Measurements from ENCODE around the gene TNXB.
"Not testable (repeated sequence)": the region's sequence is repeated elsewhere in the genome, so short reads cannot be mapped to it uniquely, and the experiment has no call there.

TNXB gene

GRCh38 chr6:32109114-32109764, at the start of gene TNXB:
TNXB (minus strand) TSS chr6:32109338; CDS start chr6:32098198, 11,140 bp downstream.
- no peak for DNase-seq (ENCODE audit: low spot score)

- DNase-seq (ENCODE audit: low spot score) = no peak
Observed at GRCh38 chr6:32158052-32158451, 48.9 kb upstream of the TNXB start.

GRCh38 chr6:32156891-32157290, 47.8 kb upstream of the TNXB start:
- no peak for DNase-seq (ENCODE audit: low spot score)

- DNase-seq (ENCODE audit: low spot score) = peak; percentile 75
Observed at GRCh38 chr6:32154514-32155161, 45.5 kb upstream of the TNXB start.

- DNase-seq (ENCODE audit: low spot score) = peak; percentile 87
Observed at GRCh38 chr6:32153564-32154513, 44.7 kb upstream of the TNXB start, which contains the start of gene PPT2. PPT2 (plus strand) TSS chr6:32154141; CDS start chr6:32154595, 454 bp downstream.

GRCh38 chr6:32152769-32153563, 43.8 kb upstream of the TNXB start:
- DNase-seq (ENCODE audit: low spot score) = peak; percentile 36

- no peak for DNase-seq (ENCODE audit: low spot score)
Observed at GRCh38 chr6:32151863-32152768, 43.0 kb upstream of the TNXB start, which contains the start of gene PRRT1. PRRT1 (minus strand) TSS chr6:32151939; CDS start chr6:32151827, 112 bp downstream.

- DNase-seq (ENCODE audit: low spot score) = no peak
Observed at GRCh38 chr6:32151181-32151862, 42.2 kb upstream of the TNXB start.

GRCh38 chr6:32149932-32150870, 41.1 kb upstream of the TNXB start:
- DNase-seq (ENCODE audit: low spot score) = no peak

GRCh38 chr6:32149092-32149755, 40.1 kb upstream of the TNXB start:
- DNase-seq (ENCODE audit: low spot score) = no peak

GRCh38 chr6:32148289-32149091, 39.4 kb upstream of the TNXB start:
- DNase-seq (ENCODE audit: low spot score) = no peak

GRCh38 chr6:32147401-32148132, 38.4 kb upstream of the TNXB start:
- DNase-seq (ENCODE audit: low spot score) = no peak

- no peak for DNase-seq (ENCODE audit: low spot score)
Observed at GRCh38 chr6:32146687-32147086, 37.5 kb upstream of the TNXB start.

- DNase-seq (ENCODE audit: low spot score) = no peak
Observed at GRCh38 chr6:32146287-32146686, 37.1 kb upstream of the TNXB start.

GRCh38 chr6:32144238-32144637, 35.1 kb upstream of the TNXB start:
- DNase-seq (ENCODE audit: low spot score) = not testable (repeated sequence)

GRCh38 chr6:32140420-32141046, 31.4 kb upstream of the TNXB start:
- no peak for DNase-seq (ENCODE audit: low spot score)
